B cell (primary cell): Measurements from ENCODE around the gene ELMOD3. TPM values are rescaled to one million over a fixed set of nuclear protein-coding genes. Genes with fewer than 3 reads are reported as not detected.

ENCODE experiments used
- ATAC-seq: fragments of 200-7000 bp; cut with Tn5 transposase; one replicate; pipeline ENCODE4 v1.10.0; 2021; ENCODE audit warnings: low read depth, mild to moderate bottlenecking, moderate number of reproducible peaks, moderate library complexity
- CTCF ChIA-PET: fragments of 350-600 bp; sonication (Branson Sonifier 250); formaldehyde crosslinking; loops from one replicate; lab custom pipeline; 2021; ENCODE audit warnings: antibody characterized with exemption, inconsistent platforms; lab: Charles Lee
- POLR2A ChIA-PET: fragments of 350-600 bp; sonication (Branson Sonifier 250); formaldehyde crosslinking; loops from one replicate; lab custom pipeline; 2021; ENCODE audit warnings: antibody characterized with exemption; lab: Charles Lee
- DNase-seq: peaks from one replicate; pipeline ENCODE4 v3.0.0; 2013
- H2AFZ ChIP-seq: 2 replicates; pipeline ENCODE4 v1.6.1; 2012; ENCODE audit warnings: mild to moderate bottlenecking, low read depth, low read length; ENCODE audit not compliant: insufficient read depth, poor library complexity, severe bottlenecking
- H3K27ac ChIP-seq, 2 donors: 1 replicate in 1 of 2; 2 replicates in 1 of 2; pipeline ENCODE4 v1.5.1; 2012 to 2013; ENCODE audit warnings: low read length in 2 of 2, mild to moderate bottlenecking in 2 of 2, moderate library complexity in 1 of 2
- H3K27me3 ChIP-seq, 4 experiments: fragments of 200-600 bp in 1 of 4; sonication (generic) in 1 of 4; replicated peaks in 1 of 4; 1 replicate in 2 of 4; 2 replicates in 2 of 4; pipeline versions ENCODE4 v1.6.1 to v1.7.0; 2013 to 2016; ENCODE audit warnings: low read length in 3 of 4, mild to moderate bottlenecking in 2 of 4, mixed read lengths in 1 of 4, moderate library complexity in 1 of 4; ENCODE audit not compliant: insufficient read depth in 4 of 4, control insufficient read depth in 3 of 4; ENCODE audit errors: control extremely low read depth in 1 of 4
- H3K36me3 ChIP-seq, 2 experiments: replicated peaks in 1 of 2; 1 replicate in 1 of 2; 2 replicates in 1 of 2; pipeline versions ENCODE4 v1.6.1 to v1.7.1; 2013; ENCODE audit warnings: low read length in 1 of 2; ENCODE audit not compliant: insufficient read depth in 2 of 2, control insufficient read depth in 1 of 2; ENCODE audit errors: control extremely low read depth in 1 of 2, extremely low read depth in 1 of 2
- H3K4me1 ChIP-seq, 2 donors: fragments of 200-600 bp in 1 of 2; sonication (generic) in 1 of 2; 1 replicate in 1 of 2; 2 replicates in 1 of 2; pipeline versions ENCODE4 v1.5.1 to v1.6.1; 2013 to 2017; ENCODE audit warnings: low read length in 2 of 2; ENCODE audit not compliant: control insufficient read depth in 2 of 2, insufficient read depth in 2 of 2
- H3K4me2 ChIP-seq: replicated peaks from 2 replicates; pipeline ENCODE3; 2012; ENCODE audit warnings: mild to moderate bottlenecking, low read depth, low read length; ENCODE audit not compliant: poor library complexity, severe bottlenecking
- H3K4me3 ChIP-seq, 5 experiments: fragments of 200-600 bp in 1 of 5; sonication (generic) in 1 of 5; 1 replicate in 3 of 5; 2 replicates in 2 of 5; pipeline versions ENCODE4 v1.5.1 to v1.7.0; 2011 to 2016; ENCODE audit warnings: low read length in 4 of 5, mild to moderate bottlenecking in 4 of 5, low read depth in 2 of 5, control low read depth in 1 of 5, moderate library complexity in 1 of 5; ENCODE audit not compliant: insufficient read depth in 1 of 5; ENCODE audit errors: control extremely low read depth in 1 of 5, extremely low read depth in 1 of 5
- H3K79me2 ChIP-seq: fragments of 200-600 bp; sonication (generic); one replicate; pipeline ENCODE4 v1.6.0; 2016; ENCODE audit warnings: low read length; ENCODE audit not compliant: control insufficient read depth, insufficient read depth
- H3K9ac ChIP-seq: fragments of 200-600 bp; sonication (generic); 2 replicates; pipeline ENCODE4 v1.6.1; 2017; ENCODE audit warnings: mild to moderate bottlenecking, low read length, moderate library complexity
- H3K9me3 ChIP-seq, 3 donors: one replicate each; pipeline versions ENCODE4 v1.6.1 to v1.7.1; 2013; ENCODE audit warnings: low read length in 2 of 3; ENCODE audit not compliant: control insufficient read depth in 2 of 3, insufficient read depth in 1 of 3; ENCODE audit errors: control extremely low read depth in 1 of 3
- H4K20me1 ChIP-seq: 2 replicates; pipeline ENCODE4 v1.6.0; 2012; ENCODE audit warnings: mild to moderate bottlenecking, low read length; ENCODE audit not compliant: insufficient read depth, control insufficient read depth, poor library complexity, severe bottlenecking
- H3K27ac Mint-ChIP-seq: one replicate; pipeline ENCODE4 v1.8.0; 2021; ENCODE audit warnings: mixed read lengths
- H3K27me3 Mint-ChIP-seq: one replicate; pipeline ENCODE4 v1.8.0; 2021; ENCODE audit warnings: mixed read lengths
- H3K4me1 Mint-ChIP-seq: one replicate; pipeline ENCODE4 v1.8.0; 2021; ENCODE audit warnings: mixed read lengths
- H3K4me3 Mint-ChIP-seq: one replicate; pipeline ENCODE4 v1.8.0; 2021; ENCODE audit warnings: mixed read lengths
- H3K9me3 Mint-ChIP-seq: one replicate; pipeline ENCODE4 v1.8.0; 2022; ENCODE audit warnings: mixed read lengths; ENCODE audit not compliant: insufficient read depth
- EZH2 ChIP-seq: IDR thresholded peaks from 2 replicates; pipeline ENCODE4 v1.6.1; 2012; ENCODE audit warnings: borderline replicate concordance, low read depth, mild to moderate bottlenecking, moderate library complexity, low read length; ENCODE audit not compliant: insufficient read depth, poor library complexity, severe bottlenecking
- WGBS: methylation state at CpG from one replicate; pipeline ENCODE4 v1.1.5; 2013; ENCODE audit warnings: missing lambda C conversion rate; ENCODE audit not compliant: insufficient coverage; 5-methylcytosine and 5-hydroxymethylcytosine counted together
- intact Hi-C: fragments of 100-400 bp; cut with micrococcal nuclease; formaldehyde crosslinking; loops from one replicate; pipeline ENCODE4 v1.10.0; 2022
- polyA plus RNA-seq: library from polyadenylated mRNA; depleted of rRNA; stranded (reverse); fragments of >200 nt; gene quantifications from 2 replicates; pipeline ENCODE4 v1.2.3, GENCODE V29; 2012
- total RNA-seq, 2 donors: library from RNA; stranded (reverse); fragments of 120-200 nt in 1 of 2; gene quantifications; 1 replicate in 1 of 2; 2 replicates in 1 of 2; pipeline versions ENCODE4 v1.2.3 to v1.2.4, GENCODE V29; 2013 to 2022
- TF ChIP-seq, protein P1 (sequence below): fragments of 200-600 bp; IDR thresholded peaks from one replicate; pipeline ENCODE4 v1.8.0; 2022; ENCODE audit warnings: antibody characterized with exemption, mild to moderate bottlenecking

Gene ELMOD3
- total and polyA plus RNA-seq, 2 donors (not counting 1 experiment from before 2014, with no cell fraction given): 34.3 to 57.6 TPM

DNA sequence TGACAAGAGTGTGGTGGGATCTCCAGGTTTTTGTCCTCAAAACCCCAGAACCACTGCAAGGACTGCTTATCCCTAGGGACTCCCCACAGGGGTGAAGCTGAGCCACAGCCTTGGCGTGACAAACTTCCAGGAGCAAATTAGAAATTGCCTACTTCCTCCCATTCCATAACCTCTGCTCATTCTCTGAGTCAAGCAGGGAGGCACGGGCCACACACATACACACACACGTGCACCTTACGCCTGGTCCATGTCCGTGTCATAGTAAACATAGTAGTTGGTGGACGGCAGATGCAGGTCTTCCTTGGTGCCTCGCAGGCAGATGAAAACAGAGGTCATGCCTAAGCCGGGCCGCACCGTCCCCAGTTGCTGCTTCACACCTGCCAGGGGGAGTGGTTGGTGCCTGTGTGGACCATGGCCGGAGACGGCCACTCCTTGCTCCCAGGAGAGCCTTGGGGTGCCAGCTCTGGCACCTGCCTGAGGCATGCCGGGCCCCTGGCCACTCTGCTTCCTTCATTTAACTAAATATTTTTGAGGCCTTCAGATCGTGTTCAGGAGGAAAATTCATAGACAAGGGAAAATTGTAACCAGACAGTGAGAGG lies 10.1 kb upstream of the ELMOD3 start:
- no peak for ATAC-seq
- Mint-ChIP-seq H3K4me1 (no peaks in the 10 kb centered on the region), H3K9me3 (no peaks in the 10 kb centered on the region), H3K4me3 (no peak overlapping the region), H3K27me3 (no peaks in the 10 kb centered on the region), H3K27ac (no peak overlapping the region)
- H3K4me2 ChIP-seq: no peak overlapping the region
- H3K36me3 ChIP-seq: peaks cover 0 to 24% of the 10 kb centered on the region in 2 experiments
- no peaks in the 10 kb centered on the region for H4K20me1 ChIP-seq
- no peaks in the 10 kb centered on the region for H3K27me3 ChIP-seq
- ChIA-PET CTCF (no interaction called here), POLR2A (no interaction called here)
- intact Hi-C loops: no loop called here
- no peak overlapping the region for H3K27ac ChIP-seq
- no peak for DNase-seq
- H3K9ac ChIP-seq: no peak overlapping the region
- H3K4me1 ChIP-seq: no peaks in the 10 kb centered on the region
- H3K9me3 ChIP-seq: no peaks in the 10 kb centered on the region
- H2AFZ ChIP-seq: no peak overlapping the region
- no peaks in the 10 kb centered on the region for H3K79me2 ChIP-seq
- H3K4me3 ChIP-seq: no peak overlapping the region
- no peak for TF ChIP-seq EZH2
- TF ChIP-seq, protein P1, sequence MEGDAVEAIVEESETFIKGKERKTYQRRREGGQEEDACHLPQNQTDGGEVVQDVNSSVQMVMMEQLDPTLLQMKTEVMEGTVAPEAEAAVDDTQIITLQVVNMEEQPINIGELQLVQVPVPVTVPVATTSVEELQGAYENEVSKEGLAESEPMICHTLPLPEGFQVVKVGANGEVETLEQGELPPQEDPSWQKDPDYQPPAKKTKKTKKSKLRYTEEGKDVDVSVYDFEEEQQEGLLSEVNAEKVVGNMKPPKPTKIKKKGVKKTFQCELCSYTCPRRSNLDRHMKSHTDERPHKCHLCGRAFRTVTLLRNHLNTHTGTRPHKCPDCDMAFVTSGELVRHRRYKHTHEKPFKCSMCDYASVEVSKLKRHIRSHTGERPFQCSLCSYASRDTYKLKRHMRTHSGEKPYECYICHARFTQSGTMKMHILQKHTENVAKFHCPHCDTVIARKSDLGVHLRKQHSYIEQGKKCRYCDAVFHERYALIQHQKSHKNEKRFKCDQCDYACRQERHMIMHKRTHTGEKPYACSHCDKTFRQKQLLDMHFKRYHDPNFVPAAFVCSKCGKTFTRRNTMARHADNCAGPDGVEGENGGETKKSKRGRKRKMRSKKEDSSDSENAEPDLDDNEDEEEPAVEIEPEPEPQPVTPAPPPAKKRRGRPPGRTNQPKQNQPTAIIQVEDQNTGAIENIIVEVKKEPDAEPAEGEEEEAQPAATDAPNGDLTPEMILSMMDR: no peak
- WGBS: 87% methylated on average over 6 of the region's 14 CpGs

DNA sequence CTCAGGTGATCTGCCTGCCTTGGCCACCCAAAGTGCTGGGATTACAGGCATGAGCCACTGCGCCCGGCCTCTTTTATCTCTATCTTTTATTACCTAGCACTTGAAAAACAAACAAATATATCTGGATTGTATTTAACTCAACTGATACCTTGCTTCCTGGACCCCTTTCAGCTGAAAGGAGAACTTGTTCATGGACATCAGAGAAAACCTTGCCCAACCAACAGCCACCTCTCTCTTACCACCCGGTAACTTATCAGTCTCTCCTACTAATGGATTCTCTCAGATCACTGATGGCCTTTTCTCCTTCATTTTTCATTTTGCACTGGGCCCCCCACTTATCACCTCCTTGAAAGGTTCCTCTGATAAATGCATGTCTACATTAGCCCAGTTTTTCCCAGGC lies 7.0 kb upstream of the ELMOD3 start:
- POLR2A ChIA-PET: no interaction called here
- H3K27me3 ChIP-seq: no peaks in the 10 kb centered on the region
- WGBS: 100% methylated on average over 1 of the region's 3 CpGs
- no peaks in the 10 kb centered on the region for H3K27me3 Mint-ChIP-seq
- intact Hi-C loops: no loop called here
- no peaks in the 10 kb centered on the region for H3K4me1 ChIP-seq
- H3K9ac ChIP-seq: no peak overlapping the region
- no peak overlapping the region for H3K4me2 ChIP-seq
- H3K4me3 ChIP-seq: no peak overlapping the region
- peaks cover 7% of the 10 kb centered on the region for H3K79me2 ChIP-seq
- H3K4me1 Mint-ChIP-seq: peaks cover under 1% of the 10 kb centered on the region
- no peaks in the 10 kb centered on the region for H3K9me3 ChIP-seq
- no peaks in the 10 kb centered on the region for H3K9me3 Mint-ChIP-seq
- ATAC-seq (no peak), DNase-seq (no peak)
- H3K4me3 Mint-ChIP-seq: no peak overlapping the region
- peaks cover 0 to 38% of the 10 kb centered on the region in 2 experiments for H3K36me3 ChIP-seq
- no peak overlapping the region for H3K27ac ChIP-seq
- CTCF ChIA-PET: no interaction called here
- TF ChIP-seq EZH2: no peak
- TF ChIP-seq, protein P1: no peak
- H4K20me1 ChIP-seq: no peaks in the 10 kb centered on the region
- no peak overlapping the region for H3K27ac Mint-ChIP-seq
- H2AFZ ChIP-seq: no peak overlapping the region
